ENCODE data around the gene GLP2R.

GRCh38 chr17:9878786-9879525 is 53.2 kb downstream of the GLP2R start:
- TF ChIP-seq CTCF (IDR thresholded peaks at IDR 0.05) (no peak), POLR2A (IDR thresholded peaks at IDR 0.05) (no peak)
